ENCODE data around the gene TBL1XR1.

The TBL1XR1 gene

GRCh38 chr3:177107461-177108239 is 89.6 kb downstream of the TBL1XR1 start:
- no peak for DNase-seq

- no peak for DNase-seq
Measured at GRCh38 chr3:177106594-177106993, 90.7 kb downstream of the TBL1XR1 start.

GRCh38 chr3:177106184-177106583 is 91.1 kb downstream of the TBL1XR1 start:
- no peak for DNase-seq

- no peak for DNase-seq
Measured at GRCh38 chr3:177105623-177106022, 91.7 kb downstream of the TBL1XR1 start.

- DNase-seq, result no peak
Measured at GRCh38 chr3:177104299-177104992, 92.8 kb downstream of the TBL1XR1 start.

GRCh38 chr3:177102553-177102952 is 94.7 kb downstream of the TBL1XR1 start:
- DNase-seq, result no peak

- no peak for DNase-seq
Measured at GRCh38 chr3:177098551-177098950, 98.7 kb downstream of the TBL1XR1 start.

- no peak for DNase-seq
Measured at GRCh38 chr3:177096615-177097014, 100.7 kb downstream of the TBL1XR1 start.

GRCh38 chr3:177093966-177094365 is 103.3 kb downstream of the TBL1XR1 start:
- no peak for DNase-seq

- DNase-seq, result no peak
Measured at GRCh38 chr3:177089901-177090300, 107.4 kb downstream of the TBL1XR1 start.

- no peak for DNase-seq
Measured at GRCh38 chr3:177089110-177089509, 108.2 kb downstream of the TBL1XR1 start.

GRCh38 chr3:177085794-177086193 is 111.5 kb downstream of the TBL1XR1 start:
- no peak for DNase-seq

- DNase-seq, result no peak
Measured at GRCh38 chr3:177084616-177085015, 112.7 kb downstream of the TBL1XR1 start.

- DNase-seq, result no peak
Measured at GRCh38 chr3:177080122-177080521, 117.2 kb downstream of the TBL1XR1 start.

GRCh38 chr3:177079684-177080083 is 117.6 kb downstream of the TBL1XR1 start:
- DNase-seq, result no peak

- no peak for DNase-seq
Measured at GRCh38 chr3:177071496-177072156, 125.7 kb downstream of the TBL1XR1 start.

GRCh38 chr3:177069514-177070329 is 127.6 kb downstream of the TBL1XR1 start:
- no peak for DNase-seq

GRCh38 chr3:177068967-177069366 is 128.3 kb downstream of the TBL1XR1 start:
- DNase-seq, result no peak

- no peak for DNase-seq
Measured at GRCh38 chr3:177066068-177066467, 131.2 kb downstream of the TBL1XR1 start.

- DNase-seq, result no peak
Measured at GRCh38 chr3:177065285-177066033, 131.8 kb downstream of the TBL1XR1 start.

GRCh38 chr3:177062052-177062732 is 135.1 kb downstream of the TBL1XR1 start:
- no peak for DNase-seq

GRCh38 chr3:177061369-177061768 is 135.9 kb downstream of the TBL1XR1 start:
- no peak for DNase-seq
